ENCODE results near the gene THG1L.

Gene THG1L

DNA sequence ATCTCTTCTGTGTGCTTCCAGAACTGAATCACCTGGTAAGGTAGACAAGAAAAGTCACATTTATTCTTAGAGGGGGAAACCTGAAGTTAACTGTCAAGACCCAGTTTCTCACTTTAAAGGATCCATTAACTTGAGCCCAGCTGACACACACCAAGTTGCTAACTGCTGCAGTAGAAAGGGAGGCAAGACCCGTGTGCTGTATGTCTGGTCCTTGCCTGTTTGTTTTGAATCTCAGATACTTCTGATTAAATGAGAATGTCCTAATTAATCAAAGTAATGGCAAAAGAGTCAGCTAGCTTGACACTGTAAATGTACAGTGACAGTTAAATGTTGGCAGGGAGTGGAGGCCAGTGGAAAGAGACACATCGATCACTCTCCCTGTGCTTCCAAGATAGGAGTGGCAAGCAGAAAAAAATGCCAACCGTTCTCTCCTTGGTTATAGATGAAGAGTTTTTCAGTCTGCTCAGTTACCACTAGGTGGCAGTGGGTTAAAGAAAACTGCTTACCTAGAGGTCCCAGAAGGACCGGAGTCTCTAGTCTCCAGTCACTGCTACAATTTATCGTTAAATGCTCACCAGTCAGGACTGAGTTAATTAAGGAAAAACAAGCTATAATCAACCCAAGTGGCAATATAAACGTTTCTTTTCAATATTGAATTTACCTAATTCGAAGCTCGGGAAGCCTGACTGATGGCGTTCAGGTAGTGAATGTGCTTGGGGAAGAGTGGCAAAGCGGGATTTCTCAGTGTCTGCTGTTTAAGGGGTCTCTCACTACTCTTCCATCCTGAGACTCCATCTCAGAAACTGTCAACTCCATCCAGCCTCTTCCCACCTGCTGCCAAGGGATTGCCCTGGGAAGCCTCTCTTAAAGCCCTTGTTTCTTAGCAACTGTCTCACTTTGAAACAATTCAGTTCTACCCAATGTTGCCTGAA lies 30.7 kb downstream of the THG1L start:
- peak in 3 of 14 donors; percentile 2 to 39 (median 6) for DNase-seq

DNA sequence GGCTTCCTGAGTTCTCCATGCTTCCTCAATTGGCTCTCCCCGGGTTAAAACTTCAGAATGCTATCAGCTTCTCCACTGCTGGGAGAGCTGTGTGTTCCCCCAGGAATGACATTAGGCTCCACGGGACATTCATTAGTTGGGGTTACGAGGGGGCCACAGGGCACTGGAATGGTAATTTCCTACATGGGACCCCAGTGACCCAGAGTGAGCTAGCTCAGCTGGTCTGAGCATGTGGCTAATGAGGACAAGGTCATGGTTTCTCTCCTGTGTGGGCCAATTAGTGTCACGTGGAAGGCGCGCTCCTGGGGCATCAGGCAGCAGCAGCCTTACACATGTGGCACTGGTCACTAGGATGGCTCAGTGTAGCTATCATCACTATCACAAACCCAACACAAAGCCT lies 33.3 kb downstream of the THG1L start:
- DNase-seq: no peak

DNA sequence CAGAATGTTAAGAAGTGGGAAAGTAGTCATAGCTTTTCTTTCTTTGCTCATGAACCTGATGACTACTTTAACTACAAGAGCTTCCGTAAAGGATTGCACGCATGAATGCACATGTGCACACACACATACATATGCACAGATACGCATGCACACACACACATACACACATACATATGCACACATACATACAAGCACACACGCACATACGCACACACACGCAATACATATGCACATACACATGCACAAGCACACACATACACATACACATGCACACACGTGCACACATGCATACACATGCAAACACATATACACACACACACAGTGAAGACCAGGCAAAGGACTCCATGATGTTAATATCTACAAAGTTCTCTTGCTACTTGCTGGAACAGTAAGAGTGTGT lies 35.2 kb downstream of the THG1L start:
- DNase-seq: no peak

DNA sequence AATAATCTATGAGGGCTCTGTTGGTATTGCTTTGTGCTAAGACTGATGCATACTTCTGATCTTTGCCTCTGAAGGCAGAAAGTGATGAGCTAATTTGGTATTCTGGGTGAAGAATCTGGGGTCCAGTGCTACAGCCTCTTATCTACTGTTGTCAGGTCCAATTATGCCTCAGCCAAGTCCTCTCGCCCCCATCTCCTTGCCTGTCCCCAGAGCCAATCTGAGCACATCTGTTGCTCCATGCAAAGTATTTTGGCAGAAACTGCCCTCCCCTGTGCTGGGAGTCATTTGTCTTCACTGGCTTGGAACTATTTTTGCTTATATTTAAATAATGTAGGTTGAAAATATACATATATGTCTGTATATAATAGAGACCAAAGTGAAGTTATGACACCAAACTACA lies 35.7 kb downstream of the THG1L start:
- no peak for DNase-seq

DNA sequence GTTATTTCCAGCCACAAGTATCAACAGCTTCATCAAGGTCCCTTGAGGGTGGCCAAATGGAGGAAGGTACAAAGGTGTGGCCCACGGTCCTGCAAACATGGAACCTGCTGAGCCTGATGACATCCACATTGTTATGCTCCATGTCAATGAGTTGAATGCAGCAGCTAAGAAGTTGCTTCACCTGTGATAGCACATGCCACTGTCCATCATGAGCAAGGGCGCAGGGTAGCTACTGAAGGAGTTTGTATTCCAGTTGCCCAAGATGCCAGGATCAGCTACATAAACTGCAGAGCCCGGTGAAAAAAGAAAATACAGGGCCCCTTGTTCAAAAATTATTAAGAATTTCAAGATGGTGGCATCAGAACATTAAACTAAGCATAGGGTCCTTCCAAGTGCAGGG lies 36.5 kb downstream of the THG1L start:
- no peak for DNase-seq

DNA sequence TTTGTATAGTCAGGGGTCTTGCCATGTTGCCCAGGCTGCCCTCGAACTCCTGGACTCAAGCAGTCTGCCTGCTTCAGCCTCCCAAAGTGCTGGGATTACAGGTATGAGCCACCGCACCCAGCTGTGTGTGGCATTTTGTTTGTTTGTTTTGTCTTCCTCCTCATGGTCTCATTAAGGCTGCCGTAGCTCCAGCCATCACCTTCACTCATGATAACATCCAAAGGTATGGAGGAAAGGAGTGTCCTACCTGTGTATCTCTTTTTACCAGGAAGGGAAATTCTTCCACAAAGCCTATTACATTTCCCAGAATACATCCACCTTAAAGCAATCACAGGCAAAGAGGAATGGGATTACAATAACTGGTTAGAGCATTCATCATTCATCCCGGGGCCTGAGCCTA lies 39.4 kb downstream of the THG1L start:
- no peak for DNase-seq

DNA sequence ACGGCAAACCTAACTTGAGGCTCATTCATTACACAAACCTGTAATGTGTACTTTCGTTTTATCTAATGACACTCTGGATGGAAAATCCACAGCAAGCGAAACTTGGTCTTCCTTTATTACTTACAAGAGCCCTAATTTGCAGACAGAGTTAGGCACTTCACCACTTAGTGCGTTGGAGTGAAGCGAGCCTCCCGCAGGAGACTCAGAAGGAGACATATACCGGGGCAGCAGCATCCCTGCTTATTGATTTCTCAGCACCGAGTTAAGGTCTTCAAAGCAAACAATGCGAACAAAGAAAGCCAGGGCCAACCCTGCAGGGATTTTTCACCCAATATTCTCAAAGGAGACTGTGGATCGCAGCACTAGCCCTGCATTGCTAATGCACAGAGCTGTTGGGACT lies 40.9 kb downstream of the THG1L start:
- no peak for DNase-seq

DNA sequence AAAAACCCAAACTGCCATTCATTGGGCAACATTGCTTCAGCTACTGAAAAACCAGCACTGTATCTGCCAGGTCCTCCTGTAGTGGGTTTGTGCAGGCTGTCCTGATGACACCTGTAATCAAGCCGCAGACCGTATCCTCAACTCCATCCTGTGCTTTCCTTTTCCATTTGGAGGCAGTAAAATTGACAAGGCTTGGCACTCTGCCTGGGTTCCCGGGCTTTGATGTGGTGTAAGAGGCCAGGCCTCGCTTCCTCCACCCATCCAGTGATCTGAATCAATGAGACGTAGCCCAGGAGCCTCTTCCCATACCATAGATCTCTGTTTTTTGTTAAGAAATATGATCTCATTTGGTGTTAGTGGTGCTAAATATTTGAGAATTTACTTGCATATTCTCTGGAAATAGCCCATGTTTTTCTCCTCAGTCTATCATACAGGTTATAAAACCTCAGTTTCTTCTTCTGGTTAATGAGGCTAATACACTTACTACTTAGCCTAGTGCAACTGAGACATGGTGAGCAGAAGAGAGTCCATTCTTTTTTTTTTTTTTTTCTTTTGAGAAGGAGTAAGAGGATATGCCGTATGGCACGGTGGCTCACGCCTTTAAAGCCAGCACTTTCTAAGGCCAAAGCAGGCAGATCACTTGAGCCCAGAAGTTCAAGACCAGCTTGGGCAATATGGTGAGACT lies 47.0 kb downstream of the THG1L start:
- no peak for DNase-seq

DNA sequence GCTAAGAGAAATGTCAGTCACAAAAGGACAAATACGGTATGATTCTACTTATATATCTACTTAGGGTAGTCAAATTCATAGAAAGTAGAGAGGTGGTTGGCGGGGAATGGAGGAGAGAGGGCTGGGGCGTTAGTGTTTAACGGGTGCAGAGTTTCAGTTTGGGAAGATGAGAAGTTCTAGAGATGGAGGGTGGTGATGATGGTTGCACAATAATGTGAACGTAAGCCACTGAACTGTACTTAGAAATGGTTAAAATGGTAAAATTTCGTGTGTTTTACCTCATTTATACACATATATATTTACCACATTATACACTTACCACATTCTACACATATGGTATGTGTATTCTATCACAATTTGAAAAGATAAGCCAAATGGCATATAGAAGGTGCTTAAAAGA lies 48.0 kb downstream of the THG1L start:
- DNase-seq: no peak

DNA sequence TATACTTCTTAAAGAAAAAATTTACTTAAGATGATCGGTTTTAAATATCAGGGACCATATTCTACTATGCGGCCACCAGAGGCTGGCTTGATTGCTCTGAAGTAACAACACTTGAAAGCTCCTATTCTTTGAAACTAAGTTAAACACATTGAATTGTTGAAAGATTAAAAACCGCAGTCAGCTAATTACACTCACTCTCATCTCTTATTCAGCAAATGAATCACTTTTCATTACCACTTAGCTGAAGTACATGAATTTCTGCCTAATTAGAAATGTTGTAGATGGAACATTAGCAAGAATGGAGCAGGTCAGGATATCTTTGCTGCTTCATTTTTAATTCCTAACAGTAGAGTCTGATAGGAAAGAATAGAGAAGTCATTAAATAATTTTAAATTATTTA lies 54.6 kb downstream of the THG1L start:
- DNase-seq: no peak

Measured in C1 segment of cervical spinal cord (tissue), 14 donors.